H1 (cell line): ENCODE results near the gene CSNK1G2. TPM values are rescaled to one million over a fixed set of nuclear protein-coding genes. Genes with fewer than 3 reads are reported as not detected.

ENCODE experiments used
- CBX8 ChIP-seq: fragments of 300-800, 300-1000 bp; sonication (generic); IDR thresholded peaks from 2 replicates; pipeline ENCODE4 v1.7.1; 2016; ENCODE audit warnings: low read depth, low read length, borderline replicate concordance
- MAFK ChIP-seq: IDR thresholded peaks from 2 replicates; pipeline ENCODE4 v1.6.1; 2012; ENCODE audit warnings: low read depth, mild to moderate bottlenecking, improper control_type of control experiment, low read length
- PHF8 ChIP-seq: fragments of 200-600 bp; sonication (generic); conservative IDR thresholded peaks from 2 replicates; pipeline ENCODE4 v1.7.1; 2012; ENCODE audit warnings: low read depth, mild to moderate bottlenecking, inconsistent platforms, low read length, moderate library complexity
- POLR2A ChIP-seq, 2 experiments: IDR thresholded peaks; 1 replicate in 1 of 2; 2 replicates in 1 of 2; pipeline ENCODE4 v1.6.1; 2011; ENCODE audit warnings: low read depth in 2 of 2, low read length in 2 of 2, mild to moderate bottlenecking in 2 of 2; ENCODE audit errors: control extremely low read depth in 1 of 2
- RAD21 ChIP-seq, 2 experiments: IDR thresholded peaks in 1 of 2; conservative IDR thresholded peaks in 1 of 2; 2 replicates each; pipeline ENCODE4 v1.6.1; 2011; ENCODE audit warnings: low read depth in 2 of 2, low read length in 2 of 2, improper control_type of control experiment in 1 of 2, inconsistent platforms in 1 of 2, mild to moderate bottlenecking in 1 of 2, moderate library complexity in 1 of 2
- SAP30 ChIP-seq: fragments of 300-600 bp; sonication (generic); IDR thresholded peaks from 2 replicates; pipeline ENCODE4 v1.7.1; 2012; ENCODE audit warnings: low read length, moderate library complexity, mild to moderate bottlenecking, inconsistent platforms; ENCODE audit not compliant: insufficient read depth, insufficient replicate concordance
- SIX5 ChIP-seq: IDR thresholded peaks from 2 replicates; pipeline ENCODE4 v1.6.1; 2011; ENCODE audit warnings: mild to moderate bottlenecking, low read depth, low read length
- polyA plus RNA-seq, 7 experiments: library from polyadenylated mRNA; depleted of rRNA in 3 of 7; stranded (reverse) in 5 of 7; unstranded in 2 of 7; fragments of >200 nt in 5 of 7; fragments of 200-250 nt in 2 of 7; gene quantifications; 1 replicate in 5 of 7; 2 replicates in 1 of 7; 4 replicates in 1 of 7; pipeline versions ENCODE4 v1.2.1 to v1.2.3, GENCODE V29; 2011 to 2013; ENCODE audit warnings: missing spikeins in 2 of 7, mixed read lengths in 2 of 7
- total RNA-seq: library from RNA; stranded (reverse); fragmentation: NEBNext Ultra II Directional; extraction: Animal tissue kit (Norgen Biotek cat#: 25700); gene quantifications from 2 replicates; pipeline ENCODE4 v1.2.1, GENCODE V29; 2021
- TF ChIP-seq, protein P1 (sequence below): IDR thresholded peaks from 2 replicates; pipeline ENCODE4 v1.6.1; 2012; ENCODE audit warnings: inconsistent platforms

The CSNK1G2 gene
- total and polyA plus RNA-seq, 2 of the 8 experiments (the other 6 are each of a cell fraction or from before 2014, with no cell fraction given): 99.5 to 130 TPM

DNA sequence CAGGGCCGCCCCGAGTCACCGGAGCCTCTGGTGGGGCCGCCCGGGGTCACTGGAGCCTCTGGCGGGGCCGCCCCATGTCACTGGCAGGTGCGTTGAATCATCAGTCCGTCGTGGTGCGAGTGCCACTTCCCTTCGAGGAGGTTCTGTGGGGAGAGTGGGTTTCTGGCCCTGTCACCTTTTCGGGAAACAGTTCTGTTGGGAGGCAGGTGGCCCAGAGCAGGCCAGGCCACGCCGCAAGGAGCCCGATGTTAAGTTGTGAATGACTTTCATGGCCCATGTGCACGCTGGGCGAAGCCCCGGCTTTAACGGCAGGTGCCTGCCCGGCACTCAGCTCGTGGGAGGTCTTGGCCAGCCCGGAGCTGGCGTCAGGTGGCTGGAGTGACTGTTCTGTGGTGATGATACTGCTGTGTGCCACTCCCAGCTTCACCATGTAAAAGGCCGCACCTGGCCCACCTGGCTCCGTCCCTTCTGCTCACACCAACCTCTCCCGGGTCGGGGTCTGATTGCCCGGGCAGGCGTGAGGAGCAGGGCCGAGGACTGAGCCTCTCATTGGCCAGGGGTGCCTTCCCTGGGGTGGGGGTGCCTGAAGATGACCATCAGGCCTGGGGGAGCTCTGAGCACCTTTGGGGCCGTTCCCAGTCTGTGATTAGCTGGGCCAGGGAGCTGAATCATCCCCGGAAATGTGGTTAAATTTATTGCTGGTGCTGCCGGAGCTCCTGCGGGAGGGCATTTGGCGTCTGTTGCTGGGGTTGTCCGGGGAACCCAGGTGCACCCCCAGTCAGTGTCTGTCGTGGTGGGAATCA is 29.2 kb downstream of the CSNK1G2 start (continued):
- no peak for TF ChIP-seq SIX5
- TF ChIP-seq SAP30: no peak
- no peak for TF ChIP-seq MAFK
- TF ChIP-seq RAD21 (IDR thresholded peaks at IDR 0.05 in 1 of 2, conservative IDR thresholded peaks at IDR 0.05 in 1 of 2; ENCODE audit: low read depth in 2 of 2, low read length in 2 of 2): no peak
- no peak for TF ChIP-seq POLR2A (IDR thresholded peaks at IDR 0.05; ENCODE audit: control extremely low read depth in 1 of 2, low read depth in 2 of 2, low read length in 2 of 2)
- TF ChIP-seq PHF8: no peak
- TF ChIP-seq, protein P1, sequence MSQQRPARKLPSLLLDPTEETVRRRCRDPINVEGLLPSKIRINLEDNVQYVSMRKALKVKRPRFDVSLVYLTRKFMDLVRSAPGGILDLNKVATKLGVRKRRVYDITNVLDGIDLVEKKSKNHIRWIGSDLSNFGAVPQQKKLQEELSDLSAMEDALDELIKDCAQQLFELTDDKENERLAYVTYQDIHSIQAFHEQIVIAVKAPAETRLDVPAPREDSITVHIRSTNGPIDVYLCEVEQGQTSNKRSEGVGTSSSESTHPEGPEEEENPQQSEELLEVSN: no peak
- TF ChIP-seq CBX8: no peak
- TF ChIP-seq, all 59 proteins: peak for 0
